IPS DF 4.7 (cell line): ENCODE data around the gene RRBP1.

Experiments used
- DNase-seq: peaks from one replicate; pipeline ENCODE4 v3.0.0-alpha.2; 2013; ENCODE audit warnings: low spot score; ENCODE audit errors: extremely low read depth

Gene RRBP1

GRCh38 chr20:17635332-17636244 is 46.5 kb downstream of the RRBP1 start:
- no peak for DNase-seq

- no peak for DNase-seq
Observed at GRCh38 chr20:17634661-17635331, 47.2 kb downstream of the RRBP1 start.

GRCh38 chr20:17633850-17634500 is 48.1 kb downstream of the RRBP1 start:
- no peak for DNase-seq

GRCh38 chr20:17633221-17633849 is 48.7 kb downstream of the RRBP1 start:
- DNase-seq: no peak

GRCh38 chr20:17631576-17632319 is 50.3 kb downstream of the RRBP1 start:
- DNase-seq: no peak

GRCh38 chr20:17630806-17631195 is 51.2 kb downstream of the RRBP1 start:
- no peak for DNase-seq

GRCh38 chr20:17630151-17630805 is 51.8 kb downstream of the RRBP1 start:
- DNase-seq: no peak

GRCh38 chr20:17629678-17630089 is 52.4 kb downstream of the RRBP1 start:
- no peak for DNase-seq

GRCh38 chr20:17629025-17629424 is 53.0 kb downstream of the RRBP1 start:
- DNase-seq: no peak

- DNase-seq: no peak
Observed at GRCh38 chr20:17628101-17628841, 53.8 kb downstream of the RRBP1 start.

- no peak for DNase-seq
Observed at GRCh38 chr20:17627101-17627955, 54.7 kb downstream of the RRBP1 start.

- no peak for DNase-seq
Observed at GRCh38 chr20:17626217-17627007, 55.6 kb downstream of the RRBP1 start.

- no peak for DNase-seq
Observed at GRCh38 chr20:17625246-17626051, 56.6 kb downstream of the RRBP1 start.

GRCh38 chr20:17624551-17625245 is 57.3 kb downstream of the RRBP1 start:
- no peak for DNase-seq

GRCh38 chr20:17624070-17624469 is 58.0 kb downstream of the RRBP1 start:
- no peak for DNase-seq

GRCh38 chr20:17622851-17623508 is 59.1 kb downstream of the RRBP1 start:
- DNase-seq: no peak
